K562 (cell line): Measurements from ENCODE around the gene ZDHHC12. TPM values are rescaled to one million over a fixed set of nuclear protein-coding genes. Genes with fewer than 3 reads are reported as not detected.

Source experiments
- ATAC-seq: fragments of 200-7000 bp; cut with Tn5 transposase; 3 replicates; pipeline ENCODE4 v1.9.1; 2020; ENCODE audit warnings: moderate library complexity
- BruUV-seq: library from RNA; stranded (reverse); fragments of 400-500 nt; replicated peaks from 2 replicates; lab custom pipeline; 2021; lab: Mats Ljungman, UMichigan
- CTCF ChIA-PET: fragments of 300-600 bp; formaldehyde crosslinking; extraction: SDS; loops from one replicate; lab custom pipeline; 2021; ENCODE audit warnings: low intra/inter-chr PET ratio; lab: Yijun Ruan, JAX
- POLR2A ChIA-PET: fragments of 300-600, 350-650 bp; sonication (Branson Sonifier 250); formaldehyde crosslinking; extraction: SDS; loops from one replicate; lab custom pipeline; 2021; ENCODE audit warnings: antibody characterized with exemption, inconsistent platforms; lab: Yijun Ruan, JAX
- DNase-seq, 4 experiments: peaks; one replicate each; pipeline versions ENCODE4 v3.0.0 to v3.0.0-alpha.2; 2011 to 2018; ENCODE audit warnings: low spot score in 3 of 4, mixed read lengths in 3 of 4; ENCODE audit errors: extremely low read depth in 1 of 4
- FAIRE-seq: peaks from 2 replicates; lab custom pipeline; 2011; peaks lifted over from hg19 to GRCh38; lab: Jason Lieb, UNC
- H2AFZ ChIP-seq: 2 replicates; pipeline ENCODE4 v1.6.0; 2011; ENCODE audit warnings: low read depth, low read length, control low read depth, inconsistent platforms
- H3K27ac ChIP-seq: fragments of 200-600 bp; 3 replicates; pipeline ENCODE4 v1.8.0; 2011; ENCODE audit warnings: low read depth, mild to moderate bottlenecking, control low read depth, inconsistent platforms, low read length, moderate library complexity, mixed read lengths; ENCODE audit errors: extremely low read depth
- H3K27me3 ChIP-seq, 2 experiments: fragments of 300-600 bp in 1 of 2; 2 replicates in 1 of 2; 3 replicates in 1 of 2; pipeline versions ENCODE4 v1.6.0 to v1.8.0; 2011; ENCODE audit warnings: inconsistent platforms in 2 of 2, low read length in 2 of 2, mild to moderate bottlenecking in 1 of 2, mixed read lengths in 1 of 2, moderate library complexity in 1 of 2; ENCODE audit not compliant: control insufficient read depth in 2 of 2, insufficient read depth in 2 of 2
- H3K36me3 ChIP-seq: fragments of 300-600 bp; 3 replicates; pipeline ENCODE4 v1.8.0; 2011; ENCODE audit warnings: mild to moderate bottlenecking, low read length, inconsistent platforms; ENCODE audit not compliant: control insufficient read depth, insufficient read depth
- H3K4me1 ChIP-seq, 2 experiments: fragments of 200-600 bp in 1 of 2; replicated peaks in 1 of 2; 2 replicates in 1 of 2; 3 replicates in 1 of 2; pipeline versions ENCODE4 v1.5.1 to v1.8.0; 2011; ENCODE audit warnings: inconsistent platforms in 2 of 2, low read length in 2 of 2, mild to moderate bottlenecking in 1 of 2, mixed read lengths in 1 of 2, moderate library complexity in 1 of 2; ENCODE audit not compliant: control insufficient read depth in 2 of 2, insufficient read depth in 2 of 2
- H3K4me2 ChIP-seq: 2 replicates; pipeline ENCODE4 v1.6.1; 2011; ENCODE audit warnings: low read length, control low read depth, inconsistent platforms, mixed read lengths; ENCODE audit not compliant: insufficient read depth
- H3K4me3 ChIP-seq: fragments of 200-600 bp; sonication (generic), shearing (Covaris generic); 2 replicates; pipeline ENCODE4 v1.5.1; 2016; ENCODE audit warnings: control low read depth, inconsistent platforms
- H3K79me2 ChIP-seq: fragments of 200-600 bp; 3 replicates; pipeline ENCODE4 v1.8.0; 2011; ENCODE audit warnings: low read length, inconsistent platforms; ENCODE audit not compliant: control insufficient read depth, insufficient read depth
- H3K9ac ChIP-seq, 2 experiments: 2 replicates each; pipeline versions ENCODE4 v1.6.0 to v1.6.1; 2011; ENCODE audit warnings: low read depth in 2 of 2, low read length in 2 of 2, control low read depth in 1 of 2, inconsistent platforms in 1 of 2, mild to moderate bottlenecking in 1 of 2, mixed read lengths in 1 of 2; ENCODE audit not compliant: insufficient read depth in 1 of 2
- H3K9me1 ChIP-seq: one replicate; pipeline ENCODE4 v1.6.0; 2011; ENCODE audit warnings: inconsistent platforms, mild to moderate bottlenecking, low read length, moderate library complexity; ENCODE audit not compliant: control insufficient read depth, insufficient read depth
- H3K9me3 ChIP-seq: replicated peaks from 2 replicates; pipeline ENCODE4 v1.5.1; 2011; ENCODE audit warnings: low read depth, low read length, inconsistent platforms; ENCODE audit not compliant: control insufficient read depth, insufficient read depth
- H4K20me1 ChIP-seq: replicated peaks from 2 replicates; pipeline ENCODE4 v1.6.1; 2011; ENCODE audit warnings: low read length, inconsistent platforms, mixed read lengths; ENCODE audit not compliant: control insufficient read depth, insufficient read depth
- HLTF ChIP-seq: fragments of 450-650 bp; IDR thresholded peaks from 2 replicates; pipeline ENCODE4 v1.6.1; 2016
- HMGN3 ChIP-seq: IDR thresholded peaks from 2 replicates; pipeline ENCODE4 v1.6.1; 2011; ENCODE audit warnings: borderline replicate concordance, low read depth, mild to moderate bottlenecking, mixed read lengths, low read length; ENCODE audit not compliant: insufficient read length; ENCODE audit errors: extremely low read depth
- NFIC ChIP-seq: fragments of 450-650 bp; IDR thresholded peaks from 2 replicates; pipeline ENCODE4 v1.6.1; 2017; ENCODE audit warnings: mild to moderate bottlenecking, inconsistent platforms
- NFRKB ChIP-seq: fragments of 450-650 bp; IDR thresholded peaks from 2 replicates; pipeline ENCODE4 v1.6.1; 2016; ENCODE audit warnings: low read depth
- NR3C1 ChIP-seq: sonication (generic); formaldehyde crosslinking; IDR thresholded peaks from 2 replicates; pipeline ENCODE4 v1.8.1; 2022; ENCODE audit warnings: missing genetic modification reagents
- PHTF2 ChIP-seq: fragments of 250-450 bp; sonication (Bioruptor Pico); IDR thresholded peaks from 2 replicates; pipeline ENCODE4 v1.5.0; 2021; ENCODE audit warnings: mild to moderate bottlenecking
- PML ChIP-seq: IDR thresholded peaks from 2 replicates; pipeline ENCODE4 v1.6.1; 2012; ENCODE audit warnings: low read length, inconsistent platforms
- PRPF4 ChIP-seq: fragments of 200-400 bp; formaldehyde crosslinking; IDR thresholded peaks from one replicate; pipeline ENCODE4 v1.6.1; 2017; ENCODE audit warnings: low read length, low read depth, mild to moderate bottlenecking; ENCODE audit not compliant: insufficient read depth, poor library complexity, severe bottlenecking
- RBFOX2 ChIP-seq: fragments of 200-400 bp; formaldehyde crosslinking; IDR thresholded peaks from 2 replicates; pipeline ENCODE4 v1.6.1; 2017; ENCODE audit warnings: low read depth, mild to moderate bottlenecking, low read length, moderate library complexity
- RBM17 ChIP-seq: fragments of 200-400 bp; formaldehyde crosslinking; IDR thresholded peaks from 2 replicates; pipeline ENCODE4 v1.6.1; 2017; ENCODE audit warnings: low read depth, mild to moderate bottlenecking, low read length, borderline replicate concordance
- RFX1 ChIP-seq: fragments of 450-650 bp; IDR thresholded peaks from 2 replicates; pipeline ENCODE4 v1.6.1; 2016; ENCODE audit warnings: mild to moderate bottlenecking, moderate library complexity
- TSC22D4 ChIP-seq: fragments of 450-650 bp; IDR thresholded peaks from 2 replicates; pipeline ENCODE4 v1.6.1; 2016; ENCODE audit warnings: missing genetic modification characterization, missing biosample characterization, control low read depth
- ZNF436 ChIP-seq: fragments of 250-450, 450-650 bp; sonication (Bioruptor Pico); formaldehyde crosslinking; IDR thresholded peaks from 2 replicates; pipeline ENCODE4 v1.7.0; 2020; ENCODE audit warnings: mild to moderate bottlenecking
- WGBS: fragments of 100-300 bp; shearing (Covaris generic); methylation state at CpG from one replicate; pipeline ENCODE4 v1.1.6; 2016; ENCODE audit warnings: low coverage, mixed read lengths; ENCODE audit not compliant: insufficient coverage; ENCODE audit errors: missing lambda C conversion rate; 5-methylcytosine and 5-hydroxymethylcytosine counted together
- in situ Hi-C: fragments of 300-500 bp; cut with MboI; formaldehyde crosslinking; loops from 4 replicates; pipeline ENCODE4 v1.15.0; 2018; ENCODE audit warnings: inconsistent platforms, mixed read lengths
- intact Hi-C: fragments of 100-400 bp; cut with micrococcal nuclease; formaldehyde crosslinking; loops from 2 replicates; pipeline ENCODE4 v1.14.2; 2022
- polyA plus RNA-seq, 8 experiments: library from polyadenylated mRNA; depleted of rRNA in 4 of 8; stranded (reverse) in 5 of 8; unstranded in 3 of 8; fragments of >200 nt; fragmentation: Nextera tagmentation in 2 of 8; fragmentation: Illumina TruSeq in 1 of 8; extraction: Ambion mirVana in 2 of 8; extraction: Trizol in 1 of 8; gene quantifications; 2 replicates each; pipeline versions ENCODE4 v1.2.1 to v1.2.3, GENCODE V29; 2011 to 2014; ENCODE audit warnings: inconsistent platforms in 1 of 8, missing spikeins in 1 of 8
- total RNA-seq, 7 experiments: library from RNA; depleted of rRNA in 6 of 7; stranded (reverse); fragments of >200 nt in 6 of 7; fragmentation: Illumina TruSeq in 2 of 7; extraction: Trizol in 2 of 7; gene quantifications; 2 replicates each; pipeline versions ENCODE4 v1.2.1 to v1.2.3, GENCODE V29; 2011 to 2021; ENCODE audit warnings: low replicate concordance in 1 of 7
- TF ChIP-seq, protein P1 (sequence below), 2 experiments: IDR thresholded peaks in 1 of 2; conservative IDR thresholded peaks in 1 of 2; 2 replicates each; pipeline ENCODE4 v1.6.1; 2016; ENCODE audit warnings: low read depth in 2 of 2, mild to moderate bottlenecking in 1 of 2, missing compliant biosample characterization in 1 of 2, missing genetic modification characterization in 1 of 2, moderate library complexity in 1 of 2

ZDHHC12 gene
- total and polyA plus RNA-seq, 9 of the 15 experiments (the other 6 are each of a cell fraction or from before 2014, with no cell fraction given): 0.21 to 38.0 (median 13.8) TPM

GRCh38 chr9:128715436-128715750 is 8.5 kb downstream of the ZDHHC12 start:
- no peak for ATAC-seq

GRCh38 chr9:128714586-128715435 is 9.1 kb downstream of the ZDHHC12 start:
- Histone ChIP-seq H4K20me1 (no peaks in the 10 kb centered on the region), H3K9ac (peak overlapping the region in 1 of 2 experiments; percentile 1; a peak in 1 of 4 replicates), H3K4me2 (no peak overlapping the region), H3K9me3 (no peaks in the 10 kb centered on the region), H3K36me3 (peaks cover 65% of the 10 kb centered on the region; the same call in 2 of the 3 replicates), H3K4me3 (no peak overlapping the region), H3K27me3 (no peaks in the 10 kb centered on the region), H3K27ac (no peak overlapping the region), H3K79me2 (no peaks in the 10 kb centered on the region), H3K9me1 (no peaks in the 10 kb centered on the region), H2AFZ (no peak overlapping the region), H3K4me1 (no peaks in the 10 kb centered on the region; a peak in 1 of 5 replicates)
- DNase-seq: no peak
- 90% methylated on average over 16 of the region's 24 CpGs for WGBS
- in situ Hi-C loops (loop anchor here (5.0 to 10.0 kb wide), 2 partner anchors 68 to 290 kb away; partner anchors contain the start of gene CERCAM), intact Hi-C loops (no loop called here)
- FAIRE-seq: no peak
- ChIA-PET POLR2A (interaction anchor here (0.6 to 2.2 kb wide), 3 partner anchors 8 to 59 kb away, joined by 3 to 9 read pairs (median 5); no protein-coding TSS in a partner anchor), CTCF (no interaction called here)
- no peak for ATAC-seq
- BruUV-seq: no TSS peak
- TF ChIP-seq HLTF (no peak), ZNF436 (CRISPR knock-in tag) (no peak), PRPF4 (no peak), RBM17 (no peak), PML (no peak), HMGN3 (no peak), NR3C1 (CRISPR knock-in tag) (no peak), NFIC (no peak), PHTF2 (no peak), NFRKB (no peak)
- TF ChIP-seq, protein P1, sequence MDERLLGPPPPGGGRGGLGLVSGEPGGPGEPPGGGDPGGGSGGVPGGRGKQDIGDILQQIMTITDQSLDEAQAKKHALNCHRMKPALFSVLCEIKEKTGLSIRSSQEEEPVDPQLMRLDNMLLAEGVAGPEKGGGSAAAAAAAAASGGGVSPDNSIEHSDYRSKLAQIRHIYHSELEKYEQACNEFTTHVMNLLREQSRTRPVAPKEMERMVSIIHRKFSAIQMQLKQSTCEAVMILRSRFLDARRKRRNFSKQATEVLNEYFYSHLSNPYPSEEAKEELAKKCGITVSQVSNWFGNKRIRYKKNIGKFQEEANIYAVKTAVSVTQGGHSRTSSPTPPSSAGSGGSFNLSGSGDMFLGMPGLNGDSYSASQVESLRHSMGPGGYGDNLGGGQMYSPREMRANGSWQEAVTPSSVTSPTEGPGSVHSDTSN (CRISPR knock-in tag; IDR thresholded peaks at IDR 0.05; ENCODE audit: low read depth): no peak
- TF ChIP-seq, protein P1 (tag; conservative IDR thresholded peaks at IDR 0.05; ENCODE audit: low read depth): no peak

More at GRCh38 chr9:128715436-128715750, 8.5 kb downstream of the ZDHHC12 start:
- TF ChIP-seq TSC22D4 (no peak), RFX1 (no peak), RBFOX2 (0 out of 2 replicates have a peak, but pooled peaks have one; percentile 13)
- TF ChIP-seq, all 486 proteins: peak for 1
- no TSS peak for BruUV-seq
- no peaks in the 10 kb centered on the region for H4K20me1 ChIP-seq
- no peaks in the 10 kb centered on the region for H3K79me2 ChIP-seq
- FAIRE-seq (no peak), DNase-seq (no peak)
- 78% methylated on average over 5 of the region's 6 CpGs for whole genome bisulfite sequencing
- H3K27me3 ChIP-seq: no peaks in the 10 kb centered on the region
- in situ Hi-C loops: loop anchor here (5.0 to 10.0 kb wide), 2 partner anchors 68 to 291 kb away; partner anchors contain the start of gene CERCAM
- no peak overlapping the region for H3K4me3 ChIP-seq
- peaks cover 0 to 6% of the 10 kb centered on the region in 2 experiments; a peak in 1 of 5 replicates for H3K4me1 ChIP-seq
- H3K27ac ChIP-seq: no peak overlapping the region
- H3K4me2 ChIP-seq: no peak overlapping the region
- H3K9me3 ChIP-seq: no peaks in the 10 kb centered on the region
- H3K36me3 ChIP-seq: peaks cover 71% of the 10 kb centered on the region; the same call in 2 of the 3 replicates
- CTCF ChIA-PET: no interaction called here
- POLR2A ChIA-PET: no interaction called here
- no peaks in the 10 kb centered on the region for H3K9me1 ChIP-seq
- intact Hi-C loops: no loop called here
- no peak overlapping the region for H2AFZ ChIP-seq
- H3K9ac ChIP-seq: peak overlapping the region in 1 of 2 experiments; percentile 9; a peak in 1 of 4 replicates
